HG03460 (cell line): ENCODE results near the gene EMC9.

Experiments
- ATAC-seq: cut with Tn5 transposase; IDR thresholded peaks from one replicate; pipeline ENCODE4 v1.9.1; 2021; ENCODE audit not compliant: unreplicated experiment

The EMC9 gene, protein sequence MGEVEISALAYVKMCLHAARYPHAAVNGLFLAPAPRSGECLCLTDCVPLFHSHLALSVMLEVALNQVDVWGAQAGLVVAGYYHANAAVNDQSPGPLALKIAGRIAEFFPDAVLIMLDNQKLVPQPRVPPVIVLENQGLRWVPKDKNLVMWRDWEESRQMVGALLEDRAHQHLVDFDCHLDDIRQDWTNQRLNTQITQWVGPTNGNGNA

DNA sequence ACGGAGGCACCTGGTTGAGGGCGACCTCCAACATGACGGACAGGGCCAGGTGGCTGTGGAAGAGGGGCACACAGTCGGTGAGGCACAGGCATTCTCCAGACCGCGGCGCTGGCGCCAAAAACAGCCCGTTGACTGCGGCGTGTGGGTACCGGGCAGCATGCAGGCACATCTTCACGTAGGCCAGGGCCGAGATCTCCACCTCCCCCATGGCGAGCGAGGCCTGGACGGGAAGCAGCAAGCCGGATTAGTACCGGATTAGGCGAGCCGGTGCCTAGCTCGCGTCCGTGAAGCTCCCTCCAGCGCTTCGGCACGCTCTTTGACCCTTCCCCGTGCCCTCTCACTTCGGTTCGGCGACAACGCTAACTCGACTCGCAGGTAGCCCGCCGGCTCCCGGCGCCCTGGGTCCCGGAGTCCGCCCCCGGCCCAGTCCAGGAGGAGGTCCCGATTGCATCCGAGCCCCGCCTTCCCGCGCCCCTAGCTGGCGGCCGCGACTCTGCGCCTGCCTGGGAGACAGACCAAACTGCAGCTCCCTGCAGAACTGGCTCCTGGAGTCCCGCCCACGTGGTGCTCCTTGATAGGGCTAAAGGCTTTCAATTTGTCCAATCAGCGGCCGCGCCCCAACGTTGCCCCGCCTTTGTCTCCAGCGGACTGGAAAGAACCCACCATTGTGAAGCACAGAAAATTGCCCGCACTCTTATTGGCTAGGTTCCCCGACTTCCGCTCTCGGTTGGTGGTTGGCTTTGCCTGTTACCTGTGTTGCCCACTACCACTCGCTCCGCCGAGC is at the start of gene EMC9:
TSS of gene EMC9 (minus strand) at position 495 of the 784 bp plus-strand sequence. CDS start at position 208, 287 bp downstream.
- peak; percentile 84 for ATAC-seq

DNA sequence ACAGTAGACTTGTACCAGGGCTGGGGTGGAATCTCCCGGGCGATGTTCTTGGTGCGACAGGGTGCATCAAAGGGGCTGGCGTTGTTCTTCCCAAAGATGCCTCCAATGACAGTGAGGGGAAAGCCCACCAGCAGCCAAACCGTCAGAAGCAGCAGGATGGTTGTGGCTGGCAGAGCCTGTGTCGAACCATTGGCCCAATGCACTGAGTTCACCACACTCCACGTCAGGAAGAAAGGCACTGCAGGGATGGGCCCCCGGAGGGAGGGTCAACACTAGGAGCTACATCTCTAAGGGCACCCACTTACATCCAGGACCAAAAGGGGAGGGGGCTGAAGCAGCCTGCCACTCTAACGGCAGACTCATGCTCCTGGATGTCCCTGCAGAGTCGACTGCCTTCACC is 49.0 kb upstream of the EMC9 start:
- no peak for ATAC-seq

DNA sequence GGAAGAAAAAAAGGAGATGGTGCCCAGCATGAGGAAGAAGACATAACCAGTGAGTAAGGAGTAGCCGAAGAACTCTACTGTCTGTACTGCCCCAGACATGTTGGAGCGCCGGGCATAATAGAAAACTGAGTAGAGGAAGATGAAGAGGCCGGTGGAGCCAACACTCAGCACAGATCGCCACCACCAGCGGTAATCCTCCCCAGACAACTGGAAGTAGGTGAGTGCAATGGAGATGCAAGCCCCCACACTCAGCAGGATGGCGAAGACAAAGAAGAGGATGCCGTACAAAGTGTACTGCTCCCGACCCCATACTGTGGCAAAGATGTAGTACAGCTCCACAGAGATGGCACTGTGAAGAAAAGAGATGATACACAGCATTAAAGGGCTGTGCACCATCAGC is 48.1 kb upstream of the EMC9 start:
- ATAC-seq: no peak

DNA sequence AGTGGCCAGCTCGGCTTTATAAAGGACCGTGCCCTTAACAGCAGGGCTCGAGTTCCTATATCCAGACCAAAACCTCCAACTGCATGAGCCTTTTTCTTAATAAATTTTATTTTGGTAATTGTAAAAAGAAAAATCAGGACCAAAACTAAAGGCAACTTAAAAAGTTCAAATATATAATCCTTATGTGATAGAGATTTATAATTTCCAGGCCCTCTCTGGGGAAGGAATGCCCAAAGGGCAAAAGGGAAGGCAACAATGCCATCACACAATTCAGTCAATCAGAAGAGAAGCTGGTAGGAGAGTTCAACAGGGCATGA is 47.6 kb upstream of the EMC9 start:
- ATAC-seq: no peak

DNA sequence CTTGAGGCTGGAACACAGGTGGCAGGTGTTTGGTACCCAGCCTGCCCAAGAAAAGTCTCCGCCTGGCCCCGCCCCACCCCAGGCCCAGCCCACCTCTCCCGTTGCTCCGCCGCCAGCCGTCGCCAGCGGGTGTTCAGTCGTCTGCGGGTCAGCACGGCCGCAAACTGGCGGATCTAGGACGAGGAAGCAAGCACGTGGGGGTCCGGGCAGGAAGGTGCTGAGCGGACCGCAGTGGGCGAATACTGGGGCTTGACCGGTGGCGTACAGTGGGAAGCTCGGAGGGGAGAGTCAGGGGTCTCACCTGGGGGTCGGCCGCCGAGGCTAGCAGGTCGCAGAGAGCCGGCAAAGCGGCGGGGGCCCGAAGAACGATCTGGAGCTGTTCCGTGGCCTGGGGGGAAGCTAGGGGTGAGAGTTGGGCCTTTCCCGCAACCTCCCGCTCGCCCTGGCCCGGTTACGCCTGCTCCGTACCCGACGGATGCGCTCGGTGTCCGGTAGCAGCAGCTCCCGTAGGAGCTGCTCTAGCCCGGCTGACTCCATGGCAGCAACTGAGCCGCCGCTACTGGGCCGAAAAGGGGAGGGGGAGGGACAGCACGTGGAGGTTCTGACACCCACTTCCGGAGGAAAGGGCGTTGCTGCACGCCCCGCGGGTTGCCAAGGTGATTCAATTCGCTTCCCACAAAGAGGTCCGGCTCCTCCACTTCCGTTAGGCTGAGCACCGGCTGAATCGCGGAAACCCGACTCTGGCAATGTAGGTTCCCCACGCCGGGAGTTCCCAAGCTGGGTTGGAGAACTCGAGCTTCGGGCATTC is 47.1 kb upstream of the EMC9 start, which contains the start of gene IPO4:
TSS of gene IPO4 (minus strand) at position 566 of the 808 bp plus-strand sequence. CDS start at position 537, 29 bp downstream.
- peak; percentile 92 for ATAC-seq

DNA sequence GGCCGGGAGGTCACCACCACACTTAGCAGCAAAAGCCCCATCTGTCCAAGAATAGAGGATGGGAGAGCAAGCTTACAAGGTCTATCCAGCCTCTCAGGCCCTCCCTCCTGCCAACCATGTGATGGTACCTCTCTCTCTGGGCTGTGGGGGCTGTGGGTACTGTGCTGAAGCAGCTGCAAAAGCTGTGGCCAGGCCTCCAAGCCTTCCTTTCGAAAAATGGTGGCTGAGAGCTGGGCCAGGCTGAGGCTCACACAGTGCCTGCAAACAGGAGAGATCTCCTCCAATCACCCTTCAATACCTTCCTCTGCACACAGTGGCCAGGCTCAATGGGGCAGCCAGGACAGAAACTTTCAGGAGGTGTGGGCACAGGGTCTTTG is 46.1 kb upstream of the EMC9 start:
- no peak for ATAC-seq

DNA sequence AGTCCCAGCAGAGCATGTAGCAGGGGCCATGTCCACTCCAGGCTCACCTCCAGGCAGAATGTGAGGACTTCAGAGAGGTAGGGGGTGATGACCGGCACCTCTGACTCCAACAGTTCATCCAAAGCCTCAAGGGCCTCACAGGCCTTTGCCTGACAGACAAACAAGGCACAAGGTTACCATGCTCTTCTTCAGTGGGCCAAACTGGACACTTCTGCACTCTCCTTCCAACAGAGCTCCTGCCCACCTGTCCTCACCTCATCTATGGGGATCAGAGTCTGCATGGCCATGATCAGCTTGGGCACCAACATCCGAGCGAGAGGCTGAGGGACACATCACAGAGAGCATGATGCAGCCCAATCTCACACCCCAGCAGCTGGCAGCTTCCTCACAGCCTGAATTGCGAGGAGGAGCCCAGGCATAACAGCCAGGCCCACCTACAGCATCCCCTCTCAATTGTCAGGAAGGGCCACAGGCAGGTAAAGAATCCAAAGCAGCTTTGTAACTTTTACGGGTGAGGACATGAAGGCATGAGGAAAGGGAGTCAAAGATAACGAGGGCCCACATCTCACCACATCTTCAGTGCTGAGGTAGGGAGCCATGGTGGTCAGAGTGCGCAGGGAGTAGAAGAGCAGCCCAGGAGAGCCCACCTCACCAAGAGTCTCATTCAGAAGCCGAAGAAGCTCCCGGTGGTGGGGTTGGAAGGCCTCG is 45.6 kb upstream of the EMC9 start:
- ATAC-seq: no peak

DNA sequence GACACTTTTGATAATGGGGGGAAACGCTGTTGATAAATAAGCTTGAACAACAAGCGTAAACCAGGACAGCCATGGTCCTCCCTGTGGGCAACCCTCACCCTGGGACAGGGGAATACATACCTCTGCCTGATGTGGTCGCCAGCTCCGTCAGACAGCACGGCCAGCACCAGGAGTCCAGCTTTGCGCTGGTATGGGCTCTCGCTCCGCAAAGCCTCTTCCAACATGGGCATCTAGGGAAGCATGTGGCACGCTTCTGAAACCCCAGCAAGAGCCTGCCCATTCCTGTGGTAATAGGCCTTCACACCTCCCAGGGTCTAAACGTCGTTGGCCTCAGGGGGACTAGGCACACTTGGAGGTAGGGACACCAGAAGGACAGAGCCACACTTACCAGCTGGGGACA is 44.4 kb upstream of the EMC9 start:
- no peak for ATAC-seq

DNA sequence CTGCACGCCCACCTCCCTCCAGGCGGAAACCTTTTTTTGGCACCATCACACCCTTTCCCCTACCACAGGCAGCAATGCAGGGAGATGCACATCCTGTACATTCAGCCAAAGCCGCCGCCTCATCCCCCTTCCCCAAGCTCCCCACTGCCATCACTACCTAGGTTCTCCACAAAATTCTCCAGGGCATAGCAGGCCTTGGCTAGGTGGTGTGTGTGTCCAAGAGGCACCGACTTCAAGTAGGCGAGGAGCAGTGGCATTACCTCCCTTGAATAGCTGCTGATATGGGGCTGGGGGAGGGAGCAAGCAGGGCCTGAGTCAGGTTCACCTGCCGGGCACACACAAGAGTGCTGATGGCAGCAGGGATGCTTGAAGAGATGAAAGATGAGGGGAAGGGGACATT is 43.6 kb upstream of the EMC9 start:
- no peak for ATAC-seq

DNA sequence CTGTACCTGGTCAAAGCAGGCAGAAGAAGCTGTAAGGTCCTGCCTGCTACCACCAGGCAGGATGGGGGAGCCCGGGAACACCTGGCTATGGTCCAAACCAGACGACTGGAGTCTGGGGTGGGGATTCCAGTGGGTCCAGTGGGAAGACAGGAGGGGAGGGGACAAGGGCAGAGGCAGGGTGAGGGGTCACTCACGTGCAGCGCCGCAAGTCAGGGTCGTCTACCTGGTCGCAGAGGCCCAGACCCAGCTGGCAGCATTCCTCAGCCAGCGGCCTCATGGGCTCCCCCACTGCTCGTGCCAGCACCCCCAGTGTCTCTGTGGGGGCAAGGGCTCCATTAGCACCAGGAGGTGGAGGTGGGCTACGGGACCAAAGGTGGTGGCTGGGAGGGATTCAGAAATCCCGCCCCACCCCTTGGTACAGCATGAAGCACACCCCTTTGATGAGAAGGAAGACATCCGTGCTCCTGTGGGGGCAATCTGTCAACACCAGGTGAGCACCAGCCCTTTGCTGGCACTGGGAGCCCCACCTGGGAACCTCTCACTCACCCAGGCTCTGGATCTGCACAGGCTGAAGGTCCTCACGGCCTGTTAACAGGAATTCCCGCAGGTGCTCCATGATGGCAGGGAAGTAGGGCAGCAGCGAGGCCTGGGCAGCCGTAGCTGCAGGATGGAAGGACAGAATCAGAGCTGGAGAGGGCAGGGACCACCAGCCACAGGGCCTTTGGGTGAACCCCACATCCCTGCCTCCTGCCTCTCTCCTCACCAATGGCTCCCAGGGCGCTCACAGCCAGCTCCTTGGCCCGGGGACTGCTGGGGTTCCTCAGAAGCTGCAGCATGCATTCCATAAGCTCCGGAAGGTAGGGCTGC is 42.9 kb upstream of the EMC9 start:
- ATAC-seq: no peak

DNA sequence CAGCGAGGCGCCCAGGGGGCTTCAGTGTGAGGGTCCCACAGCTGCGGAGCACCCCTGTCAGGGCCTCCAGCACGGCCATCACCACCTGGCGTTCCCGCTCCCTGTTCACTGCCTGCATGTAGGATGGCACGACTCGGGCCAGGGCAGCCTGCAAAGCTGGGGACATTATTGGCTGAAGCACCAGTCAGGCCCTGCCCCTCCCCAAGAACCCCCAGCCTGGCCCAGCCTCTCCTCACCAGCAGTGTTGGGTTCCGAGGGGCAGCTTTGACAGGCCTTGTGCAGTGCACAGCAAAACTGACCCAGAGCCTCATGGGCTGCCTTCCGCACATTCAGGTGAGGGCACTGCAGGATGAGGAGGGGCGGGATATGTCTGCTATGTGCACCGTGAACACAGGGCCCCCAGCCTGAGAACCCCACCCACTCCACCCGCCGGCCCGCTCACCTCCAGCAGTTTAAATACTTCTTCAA is 41.7 kb upstream of the EMC9 start:
- no peak for ATAC-seq

DNA sequence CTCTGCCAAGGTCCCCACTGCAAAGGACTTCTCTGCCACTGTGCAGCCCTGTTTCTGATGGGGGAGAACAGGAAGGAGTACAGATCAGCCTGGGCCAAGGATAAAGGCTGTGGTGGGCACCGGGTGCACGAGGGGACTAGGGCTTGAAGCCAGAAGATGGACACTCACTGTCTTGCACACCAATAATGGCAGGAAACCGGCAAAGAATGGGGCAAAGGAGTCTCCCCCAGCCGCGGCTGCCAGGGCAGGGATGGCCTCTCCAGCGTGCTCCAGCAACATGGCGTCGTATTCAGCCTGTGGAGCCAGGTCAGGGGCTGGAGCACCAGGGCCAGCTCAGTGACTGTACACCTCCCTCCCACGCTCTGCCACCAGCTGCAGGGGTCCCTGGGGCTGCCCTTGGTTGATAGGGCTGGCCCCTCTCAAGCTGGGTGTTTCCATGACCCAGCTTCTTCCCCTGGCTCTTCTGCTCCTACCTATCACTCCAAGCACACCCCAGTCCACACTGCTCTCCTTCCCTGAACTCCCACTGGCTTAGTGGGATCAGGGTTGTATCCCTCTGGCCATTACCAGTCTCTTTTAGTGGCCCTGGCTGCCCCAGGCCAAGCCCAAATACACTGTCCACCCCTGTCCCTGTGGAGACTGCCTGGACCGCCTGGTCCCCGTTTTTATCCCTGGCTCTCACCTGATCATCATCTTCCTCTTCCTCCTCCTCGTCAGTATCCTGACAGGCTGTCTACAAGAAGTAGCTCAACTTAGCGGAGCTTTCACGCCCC is 40.9 kb upstream of the EMC9 start:
- no peak for ATAC-seq

DNA sequence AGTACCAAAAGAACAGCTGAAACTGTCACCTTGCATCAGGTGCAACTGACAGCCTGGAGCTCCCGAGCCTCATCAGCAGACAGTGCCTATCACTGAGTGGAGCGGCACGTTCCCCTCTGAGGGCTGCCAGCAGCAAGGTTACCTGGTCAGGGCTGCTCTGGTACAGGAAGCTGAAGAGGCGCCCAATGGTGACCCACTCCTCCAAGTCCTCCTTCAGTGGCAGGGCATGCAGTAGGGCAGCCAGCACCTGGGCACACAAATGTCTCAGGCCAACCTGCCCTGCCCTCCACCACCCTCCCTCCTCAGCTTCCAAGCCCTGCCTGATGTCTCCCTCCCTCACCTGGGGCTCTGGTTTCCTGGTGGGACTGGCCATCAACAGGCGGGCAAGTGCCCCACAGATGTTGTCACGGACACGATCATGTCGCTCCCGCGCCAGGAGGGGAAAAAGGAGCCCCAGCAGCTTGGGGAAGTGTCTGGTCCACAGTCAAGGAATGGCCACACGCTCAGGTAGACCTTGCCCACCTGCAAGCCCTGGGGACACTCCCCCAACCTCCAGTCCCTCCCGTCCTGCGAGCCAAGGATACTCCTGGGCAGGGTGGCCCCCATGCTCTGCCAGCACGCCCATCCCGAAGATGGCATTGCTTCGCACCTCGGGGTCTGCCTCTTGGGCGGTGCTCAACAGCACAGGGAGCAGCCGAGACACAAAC is 40.1 kb upstream of the EMC9 start:
- ATAC-seq: no peak

DNA sequence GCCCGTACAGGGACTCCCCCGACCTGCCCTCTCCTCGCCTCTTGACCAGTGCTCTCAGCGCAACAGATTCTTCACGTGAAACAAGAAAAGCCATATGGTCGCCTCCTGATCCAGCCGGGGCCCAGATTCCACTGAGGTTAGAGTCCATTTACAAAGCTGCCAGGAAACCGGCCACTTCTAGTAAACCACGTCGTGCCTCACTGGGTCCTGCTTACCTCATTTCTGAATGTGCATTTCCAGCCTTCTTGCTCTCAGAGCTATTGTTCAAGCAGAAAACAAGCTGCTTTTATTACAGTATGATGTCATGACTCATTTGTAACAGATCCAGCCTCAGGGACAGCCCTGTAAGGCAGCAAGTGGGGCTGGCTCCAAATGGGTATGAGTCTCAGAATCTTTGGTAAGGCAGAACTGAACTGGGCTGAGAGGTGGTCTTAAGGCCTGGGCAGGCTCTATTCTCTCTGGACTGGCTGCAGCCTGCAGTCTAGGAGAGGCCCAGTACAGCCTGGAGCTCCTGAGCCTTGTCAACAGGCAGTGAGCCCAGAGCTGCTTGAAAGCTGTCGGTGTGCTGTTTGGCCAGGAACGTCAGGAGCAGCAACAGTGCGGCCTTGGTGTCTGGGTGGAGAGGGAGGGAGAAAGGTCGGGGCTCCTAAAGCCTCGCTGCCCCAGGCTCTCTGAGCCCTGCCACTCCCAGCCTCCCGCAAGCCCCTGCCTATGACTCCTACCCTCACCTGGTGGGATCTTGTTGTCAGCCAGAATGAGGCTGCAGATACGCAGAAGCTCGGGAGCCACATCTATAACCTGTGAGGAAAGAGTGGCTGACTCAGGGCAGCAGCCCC is 38.8 kb upstream of the EMC9 start:
- ATAC-seq: no peak

DNA sequence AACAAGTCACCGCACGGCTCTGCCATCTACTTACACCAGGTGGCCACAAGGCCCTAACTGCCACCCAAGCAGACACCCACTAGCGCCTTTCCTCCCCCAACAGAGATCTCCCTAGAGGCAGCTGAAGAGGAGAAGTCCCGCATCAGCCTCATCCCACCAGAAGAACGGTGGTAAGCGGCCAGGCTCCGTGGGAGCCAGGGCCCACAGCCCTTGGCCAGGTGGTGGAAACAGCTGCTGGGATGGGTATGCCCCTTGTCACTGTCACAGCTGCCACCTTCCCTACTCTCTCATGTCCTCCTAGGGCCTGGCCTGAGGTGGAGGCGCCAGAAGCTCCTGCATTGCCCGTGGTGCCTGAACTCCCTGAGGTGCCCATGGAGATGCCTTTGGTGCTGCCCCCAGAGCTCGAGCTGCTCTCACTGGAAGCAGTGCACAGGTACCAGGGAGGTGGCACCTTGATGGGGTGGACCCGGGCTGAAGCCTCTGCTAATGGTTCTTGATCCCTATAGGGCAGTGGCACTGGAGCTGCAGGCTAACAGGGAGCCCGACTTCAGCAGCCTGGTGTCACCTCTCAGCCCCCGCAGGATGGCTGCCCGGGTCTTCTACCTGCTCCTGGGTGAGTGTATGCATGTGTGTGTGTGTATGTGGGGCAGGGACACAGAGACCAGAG is 38.0 kb upstream of the EMC9 start:
- no peak for ATAC-seq

DNA sequence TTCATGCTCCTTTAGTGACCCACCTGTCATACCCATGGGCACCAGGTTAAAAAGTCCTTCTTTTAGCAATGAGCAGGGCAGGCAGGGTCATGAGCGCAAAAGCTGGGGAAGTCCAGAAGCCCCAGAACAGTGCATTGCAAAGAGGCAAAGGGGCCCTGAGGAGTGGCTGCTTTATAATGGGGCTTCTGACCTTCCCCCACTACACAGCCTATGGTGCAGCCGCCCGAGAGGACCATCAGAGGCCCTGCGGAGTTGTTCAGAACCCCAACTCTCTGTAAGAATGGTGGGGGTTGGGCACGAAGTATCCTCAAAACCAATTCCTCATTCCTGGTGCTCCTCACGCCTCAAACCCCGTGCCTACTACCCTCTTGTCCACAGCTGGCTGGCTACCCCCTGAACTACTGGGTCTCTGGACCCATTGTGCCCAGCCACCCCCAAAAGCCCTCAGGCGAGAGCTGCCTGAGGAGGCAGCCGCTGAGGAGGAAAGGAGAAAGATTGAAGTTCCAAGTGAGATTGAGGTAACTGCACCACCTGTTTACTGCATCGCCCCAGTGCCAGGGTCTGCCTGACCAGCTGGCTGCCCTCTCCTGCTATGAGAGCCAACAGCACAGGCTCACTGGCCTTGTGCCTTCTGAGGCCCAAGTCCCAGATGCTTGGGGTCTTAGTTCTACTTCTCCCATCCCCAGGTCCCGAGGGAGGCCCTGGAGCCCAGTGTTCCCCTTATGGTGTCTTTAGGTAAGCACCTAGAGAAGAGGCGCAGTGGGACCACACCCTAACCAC is 37.2 kb upstream of the EMC9 start:
- no peak for ATAC-seq

DNA sequence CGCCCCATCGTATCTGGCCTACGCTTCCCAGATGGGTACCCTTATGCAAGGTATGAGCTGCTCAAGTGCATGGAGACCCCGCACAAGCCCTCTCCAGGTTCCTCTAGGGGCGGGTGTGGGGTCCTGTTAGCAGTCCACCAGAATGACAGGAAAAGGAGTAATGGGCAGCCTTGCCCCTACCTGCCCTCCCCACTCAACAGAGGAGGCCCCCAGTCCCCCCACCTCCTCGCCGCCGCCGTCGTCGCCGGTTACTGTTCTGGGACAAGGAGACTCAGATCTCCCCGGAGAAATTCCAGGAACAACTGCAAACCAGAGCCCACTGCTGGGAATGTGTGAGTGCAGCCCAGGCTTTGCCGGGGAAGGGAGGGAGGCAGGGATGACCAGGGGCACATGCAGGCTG is 36.5 kb upstream of the EMC9 start:
- no peak for ATAC-seq
